Astrocyte (in vitro differentiated cells and primary cell): ENCODE data around the gene NME5. TPM values are rescaled to one million over a fixed set of nuclear protein-coding genes. Genes with fewer than 3 reads are reported as not detected.

Experiments used
- DNase-seq: peaks from one replicate; pipeline ENCODE4 v3.0.0-alpha.2; 2010; ENCODE audit warnings: low read depth
- FAIRE-seq: peaks from 2 replicates; lab custom pipeline; 2011; peaks lifted over from hg19 to GRCh38; lab: Jason Lieb, UNC
- H2AFZ ChIP-seq: 2 replicates; pipeline ENCODE4 v1.6.0; 2012; ENCODE audit warnings: low read depth, low read length, inconsistent platforms
- H3K27ac ChIP-seq: 2 replicates; pipeline ENCODE4 v1.5.1; 2011; ENCODE audit warnings: low read depth, low read length, inconsistent platforms
- H3K27me3 ChIP-seq: 2 replicates; pipeline ENCODE4 v1.6.0; 2011; ENCODE audit warnings: low read length, inconsistent platforms; ENCODE audit not compliant: insufficient read depth
- H3K36me3 ChIP-seq: 2 replicates; pipeline ENCODE4 v1.5.1; 2011; ENCODE audit warnings: low read length, inconsistent platforms; ENCODE audit not compliant: insufficient read depth
- H3K4me1 ChIP-seq: 2 replicates; pipeline ENCODE4 v1.5.1; 2011; ENCODE audit warnings: low read length, inconsistent platforms; ENCODE audit not compliant: insufficient read depth
- H3K4me2 ChIP-seq: 2 replicates; pipeline ENCODE4 v1.6.0; 2012; ENCODE audit warnings: low read length, inconsistent platforms
- H3K4me3 ChIP-seq: 2 replicates; pipeline ENCODE4 v1.5.1; 2011; ENCODE audit warnings: low read depth, mild to moderate bottlenecking, low read length, inconsistent platforms; ENCODE audit not compliant: insufficient read depth
- H3K79me2 ChIP-seq: 2 replicates; pipeline ENCODE4 v1.6.0; 2012; ENCODE audit warnings: mild to moderate bottlenecking, low read length, inconsistent platforms; ENCODE audit not compliant: insufficient read depth
- H3K9ac ChIP-seq: 2 replicates; pipeline ENCODE4 v1.6.0; 2012; ENCODE audit warnings: mild to moderate bottlenecking, low read length, inconsistent platforms
- H3K9me3 ChIP-seq: 2 replicates; pipeline ENCODE4 v1.5.1; 2012; ENCODE audit warnings: low read depth, mild to moderate bottlenecking, low read length, inconsistent platforms; ENCODE audit not compliant: insufficient read depth
- H4K20me1 ChIP-seq: 2 replicates; pipeline ENCODE4 v1.6.0; 2012; ENCODE audit warnings: low read length, inconsistent platforms; ENCODE audit not compliant: insufficient read depth
- H3K27ac Mint-ChIP-seq: one replicate; pipeline ENCODE4 v1.8.0; 2021; ENCODE audit warnings: mild to moderate bottlenecking, mixed read lengths; ENCODE audit not compliant: unreplicated experiment
- H3K27me3 Mint-ChIP-seq: one replicate; pipeline ENCODE4 v1.8.0; 2021; ENCODE audit warnings: low read depth, mixed read lengths; ENCODE audit not compliant: unreplicated experiment
- H3K36me3 Mint-ChIP-seq: one replicate; pipeline ENCODE4 v1.8.0; 2021; ENCODE audit warnings: low read depth, mixed read lengths; ENCODE audit not compliant: unreplicated experiment
- H3K4me1 Mint-ChIP-seq: one replicate; pipeline ENCODE4 v1.8.0; 2021; ENCODE audit warnings: low read depth, mixed read lengths; ENCODE audit not compliant: unreplicated experiment
- H3K4me3 Mint-ChIP-seq: one replicate; pipeline ENCODE4 v1.8.0; 2021; ENCODE audit warnings: mild to moderate bottlenecking, moderate library complexity, mixed read lengths; ENCODE audit not compliant: unreplicated experiment
- H3K9me3 Mint-ChIP-seq: one replicate; pipeline ENCODE4 v1.8.0; 2021; ENCODE audit warnings: mild to moderate bottlenecking, mixed read lengths; ENCODE audit not compliant: unreplicated experiment
- CTCF ChIP-seq: IDR thresholded peaks from 2 replicates; pipeline ENCODE4 v1.5.1; 2011; ENCODE audit warnings: low read depth, mild to moderate bottlenecking, inconsistent platforms, low read length, moderate library complexity; ENCODE audit not compliant: insufficient read depth
- EZH2 ChIP-seq: IDR thresholded peaks from 2 replicates; pipeline ENCODE4 v1.6.1; 2012; ENCODE audit warnings: mild to moderate bottlenecking, low read length, inconsistent platforms; ENCODE audit not compliant: insufficient read depth
- total RNA-seq: library from RNA; stranded (reverse); gene quantifications from 2 replicates; pipeline ENCODE4 v1.2.1, GENCODE V29; 2021

Gene NME5
- total RNA-seq, 1 donor from 2014 or later = 3.2 TPM

- H3K4me1 Mint-ChIP-seq = no peaks in the 10 kb centered on the region
- H3K9ac ChIP-seq = no peak overlapping the region
- H3K4me1 ChIP-seq = no peaks in the 10 kb centered on the region
- no peak overlapping the region for H3K27ac ChIP-seq
- no peak overlapping the region for H3K4me3 Mint-ChIP-seq
- H3K36me3 ChIP-seq = no peaks in the 10 kb centered on the region
- H3K27ac Mint-ChIP-seq = no peak overlapping the region
- DNase-seq = no peak
- no peaks in the 10 kb centered on the region for H3K9me3 Mint-ChIP-seq
- no peak overlapping the region for H3K4me2 ChIP-seq
- H3K9me3 ChIP-seq = no peaks in the 10 kb centered on the region
- H3K36me3 Mint-ChIP-seq = no peaks in the 10 kb centered on the region
- H4K20me1 ChIP-seq = no peaks in the 10 kb centered on the region
- peaks cover 10% of the 10 kb centered on the region for H3K27me3 ChIP-seq
- H3K27me3 Mint-ChIP-seq = peaks cover 19% of the 10 kb centered on the region
- TF ChIP-seq CTCF (no peak), EZH2 (no peak)
- no peaks in the 10 kb centered on the region for H3K79me2 ChIP-seq
- no peak overlapping the region for H2AFZ ChIP-seq
- FAIRE-seq = no peak
- no peak overlapping the region for H3K4me3 ChIP-seq
Observed at GRCh38 chr5:138103319-138103637, 36.0 kb downstream of the NME5 start.

GRCh38 chr5:138102454-138103318 is 36.5 kb downstream of the NME5 start:
- Histone ChIP-seq H3K36me3 (no peaks in the 10 kb centered on the region), H3K27ac (no peak overlapping the region), H3K9ac (no peak overlapping the region), H3K79me2 (no peaks in the 10 kb centered on the region), H4K20me1 (no peaks in the 10 kb centered on the region), H3K4me1 (no peaks in the 10 kb centered on the region), H2AFZ (no peak overlapping the region), H3K27me3 (peaks cover 10% of the 10 kb centered on the region), H3K9me3 (no peaks in the 10 kb centered on the region), H3K4me2 (no peak overlapping the region), H3K4me3 (no peak overlapping the region)
- Mint-ChIP-seq H3K27me3 (peaks cover 19% of the 10 kb centered on the region), H3K4me1 (no peaks in the 10 kb centered on the region), H3K4me3 (no peak overlapping the region), H3K36me3 (no peaks in the 10 kb centered on the region), H3K9me3 (no peaks in the 10 kb centered on the region), H3K27ac (no peak overlapping the region)
- FAIRE-seq = no peak
- TF ChIP-seq CTCF = no peak
- TF ChIP-seq EZH2 = no peak
- no peak for DNase-seq
